Stomach (tissue), 4 donors: ENCODE results near the gene ZNF112.

Experiments
- POLR2A ChIP-seq, 4 donors: fragments of 450-650 bp; IDR thresholded peaks; one replicate each; pipeline ENCODE4 v1.6.1; 2016; ENCODE audit warnings: antibody characterized with exemption in 4 of 4, control low read depth in 2 of 4, mild to moderate bottlenecking in 1 of 4, moderate library complexity in 1 of 4
- TF ChIP-seq, protein P1 (sequence below), 7 experiments: fragments of 450-650 bp in 4 of 7; fragments of 200-600 bp in 3 of 7; sonication (generic) in 3 of 7; IDR thresholded peaks; one replicate each; pipeline ENCODE4 v1.5.1; 2016 to 2019; ENCODE audit warnings: antibody characterized with exemption in 7 of 7, control low read depth in 2 of 7, mild to moderate bottlenecking in 1 of 7

GRCh38 chr19:44345959-44346358, 10.5 kb downstream of the ZNF112 start:
- no peak for TF ChIP-seq POLR2A (IDR thresholded peaks at IDR 0.05)
- TF ChIP-seq, protein P1, sequence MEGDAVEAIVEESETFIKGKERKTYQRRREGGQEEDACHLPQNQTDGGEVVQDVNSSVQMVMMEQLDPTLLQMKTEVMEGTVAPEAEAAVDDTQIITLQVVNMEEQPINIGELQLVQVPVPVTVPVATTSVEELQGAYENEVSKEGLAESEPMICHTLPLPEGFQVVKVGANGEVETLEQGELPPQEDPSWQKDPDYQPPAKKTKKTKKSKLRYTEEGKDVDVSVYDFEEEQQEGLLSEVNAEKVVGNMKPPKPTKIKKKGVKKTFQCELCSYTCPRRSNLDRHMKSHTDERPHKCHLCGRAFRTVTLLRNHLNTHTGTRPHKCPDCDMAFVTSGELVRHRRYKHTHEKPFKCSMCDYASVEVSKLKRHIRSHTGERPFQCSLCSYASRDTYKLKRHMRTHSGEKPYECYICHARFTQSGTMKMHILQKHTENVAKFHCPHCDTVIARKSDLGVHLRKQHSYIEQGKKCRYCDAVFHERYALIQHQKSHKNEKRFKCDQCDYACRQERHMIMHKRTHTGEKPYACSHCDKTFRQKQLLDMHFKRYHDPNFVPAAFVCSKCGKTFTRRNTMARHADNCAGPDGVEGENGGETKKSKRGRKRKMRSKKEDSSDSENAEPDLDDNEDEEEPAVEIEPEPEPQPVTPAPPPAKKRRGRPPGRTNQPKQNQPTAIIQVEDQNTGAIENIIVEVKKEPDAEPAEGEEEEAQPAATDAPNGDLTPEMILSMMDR (IDR thresholded peaks at IDR 0.05) = no peak
